Bone marrow (tissue), 2 donors: Measurements from ENCODE around the gene DAZAP1.
A peak's percentile ranks its signal among the peaks of the same experiment; 100 is the strongest.
"Not testable (repeated sequence)": the region's sequence is repeated elsewhere in the genome, so short reads cannot be mapped to it uniquely, and the experiment has no call there.

Source experiments
- DNase-seq, 2 donors: peaks; one replicate each; lab custom pipeline; 2025; lab: John Stamatoyannopoulos, UW

The DAZAP1 gene

GRCh38 chr19:1425102-1425837 is 17.9 kb downstream of the DAZAP1 start:
- no peak for DNase-seq

- no peak for DNase-seq
These were observed 18.5 kb downstream of the DAZAP1 start for GRCh38 chr19:1425902-1426301.

- DNase-seq = no peak
These were observed 19.4 kb downstream of the DAZAP1 start for GRCh38 chr19:1426736-1427135.

- DNase-seq = no peak
These were observed 20.0 kb downstream of the DAZAP1 start for GRCh38 chr19:1427221-1427920.

GRCh38 chr19:1428738-1429391 is 21.5 kb downstream of the DAZAP1 start:
- no peak for DNase-seq

GRCh38 chr19:1429750-1430149 is 22.4 kb downstream of the DAZAP1 start:
- no peak for DNase-seq

- DNase-seq = no peak
These were observed 22.9 kb downstream of the DAZAP1 start for GRCh38 chr19:1430246-1430645.

- DNase-seq = no peak
These were observed 24.5 kb downstream of the DAZAP1 start for GRCh38 chr19:1431759-1432506.

- no peak for DNase-seq
These were observed 25.1 kb downstream of the DAZAP1 start for GRCh38 chr19:1432507-1432887.

- DNase-seq = no peak
These were observed 26.0 kb downstream of the DAZAP1 start for GRCh38 chr19:1433119-1434039.

GRCh38 chr19:1434040-1434366 is 26.6 kb downstream of the DAZAP1 start:
- DNase-seq = no peak

- DNase-seq = no peak
These were observed 27.2 kb downstream of the DAZAP1 start for GRCh38 chr19:1434577-1435060.

- no peak for DNase-seq
These were observed 28.1 kb downstream of the DAZAP1 start for GRCh38 chr19:1435378-1435989.

- no peak for DNase-seq
These were observed 30.2 kb downstream of the DAZAP1 start for GRCh38 chr19:1437609-1438008.

GRCh38 chr19:1438035-1438932 is 30.9 kb downstream of the DAZAP1 start, which contains the start of gene RPS15:
Gene RPS15 (plus strand): TSS chr19:1438396. CDS start chr19:1438426, 30 bp downstream.
- DNase-seq = peak; percentile 86 to 92

GRCh38 chr19:1438933-1439354 is 31.6 kb downstream of the DAZAP1 start:
- DNase-seq = no peak

- not testable (repeated sequence) for DNase-seq
These were observed 32.4 kb downstream of the DAZAP1 start for GRCh38 chr19:1439525-1440417.

GRCh38 chr19:1440418-1440801 is 33.0 kb downstream of the DAZAP1 start:
- DNase-seq = no peak

GRCh38 chr19:1441022-1441426 is 33.6 kb downstream of the DAZAP1 start:
- DNase-seq = no peak
